Activated CD8-positive, alpha-beta T cell treated with anti-CD3 and anti-CD28 coated beads for 36 hours (primary cell): ENCODE measurements around the gene SHISA5. TPM values are rescaled to one million over a fixed set of nuclear protein-coding genes. Genes with fewer than 3 reads are reported as not detected.

ENCODE experiments used
- ATAC-seq: fragments of 200-7000 bp; cut with Tn5 transposase; one replicate; pipeline ENCODE4 v1.10.0; 2021; ENCODE audit warnings: mild to moderate bottlenecking, moderate library complexity
- CTCF ChIA-PET: fragments of 350-600 bp; sonication (Branson Sonifier 250); formaldehyde crosslinking; loops from one replicate; lab custom pipeline; 2021; ENCODE audit warnings: antibody characterized with exemption; lab: Charles Lee
- POLR2A ChIA-PET: fragments of 350-600 bp; sonication (Branson Sonifier 250); formaldehyde crosslinking; loops from one replicate; lab custom pipeline; 2021; ENCODE audit warnings: antibody characterized with exemption; lab: Charles Lee
- DNase-seq: peaks from one replicate; pipeline ENCODE4 v3.0.0-alpha.2; 2020
- H3K27ac Mint-ChIP-seq: one replicate; pipeline ENCODE4 v1.8.0; 2021; ENCODE audit warnings: mild to moderate bottlenecking, mixed read lengths
- H3K27me3 Mint-ChIP-seq: one replicate; pipeline ENCODE4 v1.8.0; 2021; ENCODE audit warnings: mixed read lengths
- H3K36me3 Mint-ChIP-seq: one replicate; pipeline ENCODE4 v1.8.0; 2021; ENCODE audit warnings: low read depth, mixed read lengths
- H3K4me1 Mint-ChIP-seq: one replicate; pipeline ENCODE4 v1.8.0; 2021; ENCODE audit warnings: low read depth, mixed read lengths
- H3K4me3 Mint-ChIP-seq: one replicate; pipeline ENCODE4 v1.8.0; 2021; ENCODE audit warnings: mild to moderate bottlenecking, moderate library complexity, mixed read lengths
- H3K9me3 Mint-ChIP-seq: one replicate; pipeline ENCODE4 v1.8.0; 2021; ENCODE audit warnings: mixed read lengths
- CTCF ChIP-seq: fragments of 200-600 bp; IDR thresholded peaks from one replicate; pipeline ENCODE4 v1.8.0; 2022; ENCODE audit warnings: antibody characterized with exemption, mild to moderate bottlenecking
- intact Hi-C: fragments of 100-400 bp; cut with micrococcal nuclease; formaldehyde crosslinking; loops from one replicate; pipeline ENCODE4 v1.10.0; 2022
- total RNA-seq, 2 experiments: library from RNA; stranded (reverse); gene quantifications; one replicate each; pipeline ENCODE4 v1.2.3, GENCODE V29; 2021

SHISA5 gene
- total RNA-seq, 2 experiments from 2014 or later, result 65.9 to 71.4 TPM

GRCh38 chr3:48502121-48502520 lies 1.9 kb downstream of the SHISA5 start:
- no peak for DNase-seq
- ChIA-PET CTCF (interaction anchor here (0.8 to 3.7 kb wide), 3 partner anchors 66 to 102 kb away, joined by 3 to 20 read pairs (median 3); no protein-coding TSS in a partner anchor), POLR2A (no interaction called here)
- Mint-ChIP-seq H3K4me3 (no peak overlapping the region), H3K36me3 (peaks cover 2% of the 10 kb centered on the region), H3K4me1 (peaks cover 32% of the 10 kb centered on the region), H3K27ac (peak overlapping the region; percentile 59), H3K9me3 (no peaks in the 10 kb centered on the region), H3K27me3 (no peaks in the 10 kb centered on the region)
- ATAC-seq, result no peak
- intact Hi-C loops, result no loop called here
- no peak for TF ChIP-seq CTCF

- H3K27me3 Mint-ChIP-seq, result no peaks in the 10 kb centered on the region
- intact Hi-C loops, result no loop called here
- TF ChIP-seq CTCF, result no peak
- H3K27ac Mint-ChIP-seq, result no peak overlapping the region
- DNase-seq, result no peak
- H3K36me3 Mint-ChIP-seq, result peaks cover 2% of the 10 kb centered on the region
- no peak overlapping the region for H3K4me3 Mint-ChIP-seq
- ChIA-PET POLR2A (no interaction called here), CTCF (interaction anchor here (0.8 to 1.5 kb wide), 4 partner anchors 47 to 101 kb away, joined by 3 read pairs; no protein-coding TSS in a partner anchor)
- ATAC-seq, result no peak
- no peaks in the 10 kb centered on the region for H3K9me3 Mint-ChIP-seq
- H3K4me1 Mint-ChIP-seq, result peaks cover 25% of the 10 kb centered on the region
Observed at GRCh38 chr3:48501196-48501595, 2.8 kb downstream of the SHISA5 start.

- DNase-seq, result no peak
- Mint-ChIP-seq H3K4me1 (peaks cover 25% of the 10 kb centered on the region), H3K4me3 (no peak overlapping the region), H3K27me3 (no peaks in the 10 kb centered on the region), H3K9me3 (no peaks in the 10 kb centered on the region), H3K36me3 (peaks cover 2% of the 10 kb centered on the region), H3K27ac (peak overlapping the region; percentile 16)
- ChIA-PET CTCF (interaction anchor here (1.0 to 1.5 kb wide), 2 partner anchors 48 to 64 kb away, joined by 3 read pairs; no protein-coding TSS in a partner anchor), POLR2A (interaction anchor here (0.7 to 1.5 kb wide), 2 partner anchors 12 to 28 kb away, joined by 3 read pairs; no protein-coding TSS in a partner anchor)
- TF ChIP-seq CTCF, result no peak
- intact Hi-C loops, result no loop called here
- no peak for ATAC-seq
Observed at GRCh38 chr3:48500656-48501055, 3.3 kb downstream of the SHISA5 start.

GRCh38 chr3:48493203-48493501 lies 10.8 kb downstream of the SHISA5 start:
- no peak for TF ChIP-seq CTCF
- POLR2A ChIA-PET, result no interaction called here
- H3K4me1 Mint-ChIP-seq, result no peaks in the 10 kb centered on the region
- H3K27ac Mint-ChIP-seq, result no peak overlapping the region
- ATAC-seq, result no peak
- H3K36me3 Mint-ChIP-seq, result no peaks in the 10 kb centered on the region
- intact Hi-C loops, result no loop called here
- H3K27me3 Mint-ChIP-seq, result no peaks in the 10 kb centered on the region
- DNase-seq, result no peak
- no peak overlapping the region for H3K4me3 Mint-ChIP-seq
- H3K9me3 Mint-ChIP-seq, result no peaks in the 10 kb centered on the region
- CTCF ChIA-PET, result no interaction called here

GRCh38 chr3:48492461-48493202 lies 11.3 kb downstream of the SHISA5 start:
- ChIA-PET POLR2A (no interaction called here), CTCF (no interaction called here)
- H3K36me3 Mint-ChIP-seq, result no peaks in the 10 kb centered on the region
- H3K27me3 Mint-ChIP-seq, result no peaks in the 10 kb centered on the region
- TF ChIP-seq CTCF, result no peak
- no peaks in the 10 kb centered on the region for H3K4me1 Mint-ChIP-seq
- DNase-seq (no peak), ATAC-seq (no peak)
- no peak overlapping the region for H3K4me3 Mint-ChIP-seq
- intact Hi-C loops, result no loop called here
- H3K9me3 Mint-ChIP-seq, result no peaks in the 10 kb centered on the region
- no peak overlapping the region for H3K27ac Mint-ChIP-seq
